HEK293T (cell line): Measurements from ENCODE around the gene PRICKLE2.

Experiments
- FOXK2 ChIP-seq: fragments of 450-650 bp; IDR thresholded peaks from 2 replicates; pipeline ENCODE4 v1.6.1; 2016; ENCODE audit warnings: mild to moderate bottlenecking
- SUZ12 ChIP-seq: fragments of 450-650 bp; IDR thresholded peaks from 2 replicates; pipeline ENCODE4 v1.6.1; 2016; ENCODE audit warnings: mild to moderate bottlenecking
- ZNF384 ChIP-seq: fragments of 450-650 bp; IDR thresholded peaks from 2 replicates; pipeline ENCODE4 v1.6.1; 2016

DNA sequence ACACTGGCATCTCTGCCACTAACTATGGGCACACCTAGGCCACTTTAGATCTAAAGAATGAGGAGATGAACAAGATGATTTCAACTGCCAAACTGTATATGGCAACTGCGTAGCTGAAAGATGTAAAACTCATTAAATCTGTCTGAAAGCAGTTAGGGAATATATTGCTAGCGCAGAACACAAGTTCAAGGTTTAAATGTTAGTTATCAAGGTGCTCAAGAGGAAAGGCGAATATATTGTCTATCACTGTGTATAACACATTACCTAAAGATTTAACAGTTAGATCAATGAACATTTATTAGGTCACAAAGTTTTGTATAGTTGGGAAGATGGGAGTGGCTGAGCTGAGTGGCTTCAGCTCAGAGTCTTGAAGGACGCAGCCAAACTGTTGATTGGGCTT lies 168.0 kb downstream of the PRICKLE2 start:
- no peak for TF ChIP-seq ZNF384
- no peak for TF ChIP-seq FOXK2
- no peak for TF ChIP-seq SUZ12
